ENCODE measurements around the gene HSD17B3.
A peak's percentile ranks its signal among the peaks of the same experiment; 100 is the strongest.

Gene HSD17B3

GRCh38 chr9:96188571-96188970 lies 113.4 kb downstream of the HSD17B3 start:
- H3K9ac ChIP-seq (ENCODE audit: low read depth, low read length, poor library complexity): no peak overlapping the region
- no peak overlapping the region for H4K91ac ChIP-seq (ENCODE audit: low read depth, low read length, poor library complexity)

GRCh38 chr9:96187151-96187555 lies 114.8 kb downstream of the HSD17B3 start:
- Histone ChIP-seq H3K23ac (ENCODE audit: low read depth, low read length, poor library complexity) (no peak overlapping the region), H2BK120ac (ENCODE audit: low read depth, low read length) (no peak overlapping the region), H2AFZ (ENCODE audit: low read length) (peak overlapping the region; percentile 91), H3K27ac (replicated peaks; ENCODE audit: low read length) (no peak overlapping the region), H3K79me1 (ENCODE audit: low read depth, low read length) (no peaks in the 10 kb centered on the region), H3K9me3 (replicated peaks in 1 of 2; ENCODE audit: control insufficient read depth in 2 of 2, insufficient read depth in 1 of 2, low read depth in 1 of 2, low read length in 2 of 2) (peaks cover 9 to 21% of the 10 kb centered on the region in 2 donors), H2BK5ac (ENCODE audit: low read length) (no peak overlapping the region), H3K27me3 (ENCODE audit: control insufficient read depth in 3 of 3, insufficient read depth in 3 of 3, low read depth in 1 of 3, low read length in 3 of 3) (peaks cover 0 to 31% (median 4%) of the 10 kb centered on the region in 3 experiments), H4K91ac (ENCODE audit: low read depth, low read length, poor library complexity) (no peak overlapping the region), H3K4me1 (ENCODE audit: control insufficient read depth in 2 of 2, insufficient read depth in 1 of 2, low read depth in 1 of 2, low read length in 2 of 2) (peaks cover 6 to 12% of the 10 kb centered on the region in 2 donors), H3K9ac (ENCODE audit: low read depth, low read length, poor library complexity) (no peak overlapping the region), H3K4me3 (ENCODE audit: low read length in 2 of 2) (no peak overlapping the region), H3K4me2 (ENCODE audit: insufficient read depth, low read length, poor library complexity, severe bottlenecking) (no peak overlapping the region), H2AK5ac (ENCODE audit: low read depth, low read length) (no peak overlapping the region), H2BK15ac (ENCODE audit: low read length) (no peak overlapping the region), H3K4ac (ENCODE audit: low read length) (no peak overlapping the region), H3K36me3 (replicated peaks in 1 of 2; ENCODE audit: control insufficient read depth in 2 of 2, insufficient read depth in 2 of 2, low read length in 2 of 2) (no peaks in the 10 kb centered on the region), H3K18ac (ENCODE audit: low read length) (peak overlapping the region; percentile 64), H2BK12ac (ENCODE audit: low read length) (no peak overlapping the region), H4K8ac (ENCODE audit: low read depth, low read length) (no peak overlapping the region), H3K14ac (ENCODE audit: low read length) (no peak overlapping the region)
- DNase-seq (ENCODE audit: low spot score): no peak
- WGBS, 2 donors (ENCODE audit: extremely low coverage in 2 of 2, insufficient read length in 2 of 2, insufficient replicate concordance in 1 of 2): 100% methylated on average over 1 of the region's 12 CpGs; no CpG with 5 or more reads in 1 of the 2 donors

More at GRCh38 chr9:96188571-96188970, 113.4 kb downstream of the HSD17B3 start:
- Histone ChIP-seq H2BK15ac (ENCODE audit: low read length) (no peak overlapping the region), H3K27me3 (ENCODE audit: control insufficient read depth in 3 of 3, insufficient read depth in 3 of 3, low read depth in 1 of 3, low read length in 3 of 3) (peaks cover 0 to 25% (median 4%) of the 10 kb centered on the region in 3 experiments), H3K79me1 (ENCODE audit: low read depth, low read length) (no peaks in the 10 kb centered on the region), H3K4me3 (ENCODE audit: low read length in 2 of 2) (no peak overlapping the region), H3K27ac (replicated peaks; ENCODE audit: low read length) (no peak overlapping the region), H3K18ac (ENCODE audit: low read length) (no peak overlapping the region), H4K8ac (ENCODE audit: low read depth, low read length) (no peak overlapping the region), H2BK5ac (ENCODE audit: low read length) (no peak overlapping the region), H3K4me1 (ENCODE audit: control insufficient read depth in 2 of 2, insufficient read depth in 1 of 2, low read depth in 1 of 2, low read length in 2 of 2) (peaks cover 6 to 12% of the 10 kb centered on the region in 2 donors), H3K9me3 (replicated peaks in 1 of 2; ENCODE audit: control insufficient read depth in 2 of 2, insufficient read depth in 1 of 2, low read depth in 1 of 2, low read length in 2 of 2) (peaks cover 9 to 21% of the 10 kb centered on the region in 2 donors), H3K36me3 (replicated peaks in 1 of 2; ENCODE audit: control insufficient read depth in 2 of 2, insufficient read depth in 2 of 2, low read length in 2 of 2) (no peaks in the 10 kb centered on the region), H2AFZ (ENCODE audit: low read length) (peak overlapping the region; percentile 58), H3K4me2 (ENCODE audit: insufficient read depth, low read length, poor library complexity, severe bottlenecking) (no peak overlapping the region), H3K23ac (ENCODE audit: low read depth, low read length, poor library complexity) (no peak overlapping the region), H2BK12ac (ENCODE audit: low read length) (no peak overlapping the region), H3K14ac (ENCODE audit: low read length) (no peak overlapping the region), H3K4ac (ENCODE audit: low read length) (no peak overlapping the region), H2BK120ac (ENCODE audit: low read depth, low read length) (no peak overlapping the region), H2AK5ac (ENCODE audit: low read depth, low read length) (no peak overlapping the region)
- no peak for DNase-seq (ENCODE audit: low spot score)
- WGBS, 2 donors (ENCODE audit: extremely low coverage in 2 of 2, insufficient read length in 2 of 2, insufficient replicate concordance in 1 of 2): no CpG with 5 or more reads among the region's 5 CpGs

- peaks cover 0 to 31% (median 4%) of the 10 kb centered on the region in 3 experiments for H3K27me3 ChIP-seq (ENCODE audit: control insufficient read depth in 3 of 3, insufficient read depth in 3 of 3, low read depth in 1 of 3, low read length in 3 of 3)
- peak overlapping the region; percentile 91 for H2AFZ ChIP-seq (ENCODE audit: low read length)
- H3K4ac ChIP-seq (ENCODE audit: low read length): no peak overlapping the region
- peaks cover 6 to 12% of the 10 kb centered on the region in 2 donors for H3K4me1 ChIP-seq (ENCODE audit: control insufficient read depth in 2 of 2, insufficient read depth in 1 of 2, low read depth in 1 of 2, low read length in 2 of 2)
- no peak overlapping the region for H2BK12ac ChIP-seq (ENCODE audit: low read length)
- no peak overlapping the region for H3K14ac ChIP-seq (ENCODE audit: low read length)
- DNase-seq (ENCODE audit: low spot score): peak; percentile 61
- H3K79me1 ChIP-seq (ENCODE audit: low read depth, low read length): no peaks in the 10 kb centered on the region
- no peak overlapping the region for H4K8ac ChIP-seq (ENCODE audit: low read depth, low read length)
- no peak overlapping the region for H3K23ac ChIP-seq (ENCODE audit: low read depth, low read length, poor library complexity)
- H3K36me3 ChIP-seq (replicated peaks in 1 of 2; ENCODE audit: control insufficient read depth in 2 of 2, insufficient read depth in 2 of 2, low read length in 2 of 2): no peaks in the 10 kb centered on the region
- peaks cover 9 to 21% of the 10 kb centered on the region in 2 donors for H3K9me3 ChIP-seq (replicated peaks in 1 of 2; ENCODE audit: control insufficient read depth in 2 of 2, insufficient read depth in 1 of 2, low read depth in 1 of 2, low read length in 2 of 2)
- no peak overlapping the region for H3K27ac ChIP-seq (replicated peaks; ENCODE audit: low read length)
- no peak overlapping the region for H2BK15ac ChIP-seq (ENCODE audit: low read length)
- H2BK120ac ChIP-seq (ENCODE audit: low read depth, low read length): no peak overlapping the region
- H2BK5ac ChIP-seq (ENCODE audit: low read length): no peak overlapping the region
- H3K9ac ChIP-seq (ENCODE audit: low read depth, low read length, poor library complexity): no peak overlapping the region
- no peak overlapping the region for H2AK5ac ChIP-seq (ENCODE audit: low read depth, low read length)
- H3K18ac ChIP-seq (ENCODE audit: low read length): peak overlapping the region; percentile 73
- no CpG with 5 or more reads among the region's 18 CpGs for WGBS, 2 donors (ENCODE audit: extremely low coverage in 2 of 2, insufficient read length in 2 of 2, insufficient replicate concordance in 1 of 2)
- H3K4me3 ChIP-seq (ENCODE audit: low read length in 2 of 2): peak overlapping the region in 1 of 2 donors; percentile 17
- H4K91ac ChIP-seq (ENCODE audit: low read depth, low read length, poor library complexity): no peak overlapping the region
- peak overlapping the region; percentile 18 for H3K4me2 ChIP-seq (ENCODE audit: insufficient read depth, low read length, poor library complexity, severe bottlenecking)
Measured at GRCh38 chr9:96186591-96187011, 115.4 kb downstream of the HSD17B3 start.

GRCh38 chr9:96185518-96186156 lies 116.3 kb downstream of the HSD17B3 start:
- no CpG with 5 or more reads among the region's 2 CpGs for WGBS, 2 donors (ENCODE audit: extremely low coverage in 2 of 2, insufficient read length in 2 of 2, insufficient replicate concordance in 1 of 2)
- peaks cover 0 to 31% (median 4%) of the 10 kb centered on the region in 3 experiments for H3K27me3 ChIP-seq (ENCODE audit: control insufficient read depth in 3 of 3, insufficient read depth in 3 of 3, low read depth in 1 of 3, low read length in 3 of 3)
- H4K91ac ChIP-seq (ENCODE audit: low read depth, low read length, poor library complexity): no peak overlapping the region
- no peak overlapping the region for H2BK12ac ChIP-seq (ENCODE audit: low read length)
- no peak overlapping the region for H3K4me3 ChIP-seq (ENCODE audit: low read length in 2 of 2)
- no peak overlapping the region for H3K23ac ChIP-seq (ENCODE audit: low read depth, low read length, poor library complexity)
- H3K36me3 ChIP-seq (replicated peaks in 1 of 2; ENCODE audit: control insufficient read depth in 2 of 2, insufficient read depth in 2 of 2, low read length in 2 of 2): no peaks in the 10 kb centered on the region
- no peak overlapping the region for H4K8ac ChIP-seq (ENCODE audit: low read depth, low read length)
- no peak overlapping the region for H3K4me2 ChIP-seq (ENCODE audit: insufficient read depth, low read length, poor library complexity, severe bottlenecking)
- H3K14ac ChIP-seq (ENCODE audit: low read length): no peak overlapping the region
- no peak overlapping the region for H2BK15ac ChIP-seq (ENCODE audit: low read length)
- no peak overlapping the region for H3K9ac ChIP-seq (ENCODE audit: low read depth, low read length, poor library complexity)
- no peaks in the 10 kb centered on the region for H3K79me1 ChIP-seq (ENCODE audit: low read depth, low read length)
- peaks cover 6 to 12% of the 10 kb centered on the region in 2 donors for H3K4me1 ChIP-seq (ENCODE audit: control insufficient read depth in 2 of 2, insufficient read depth in 1 of 2, low read depth in 1 of 2, low read length in 2 of 2)
- peaks cover 9 to 21% of the 10 kb centered on the region in 2 donors for H3K9me3 ChIP-seq (replicated peaks in 1 of 2; ENCODE audit: control insufficient read depth in 2 of 2, insufficient read depth in 1 of 2, low read depth in 1 of 2, low read length in 2 of 2)
- H2AK5ac ChIP-seq (ENCODE audit: low read depth, low read length): no peak overlapping the region
- no peak overlapping the region for H3K18ac ChIP-seq (ENCODE audit: low read length)
- H3K4ac ChIP-seq (ENCODE audit: low read length): no peak overlapping the region
- H3K27ac ChIP-seq (replicated peaks; ENCODE audit: low read length): no peak overlapping the region
- no peak overlapping the region for H2BK5ac ChIP-seq (ENCODE audit: low read length)
- no peak overlapping the region for H2AFZ ChIP-seq (ENCODE audit: low read length)
- no peak for DNase-seq (ENCODE audit: low spot score)
- no peak overlapping the region for H2BK120ac ChIP-seq (ENCODE audit: low read depth, low read length)

Measured in neuronal stem cell (in vitro differentiated cells).